HepG2 (cell line): Measurements from ENCODE around the gene RASD1. TPM values are rescaled to one million over a fixed set of nuclear protein-coding genes. Genes with fewer than 3 reads are reported as not detected.
A peak's percentile ranks its signal among the peaks of the same experiment; 100 is the strongest.

Experiments used
- ETV6 ChIP-seq: sonication (generic); formaldehyde crosslinking; conservative IDR thresholded peaks from 2 replicates; pipeline ENCODE4 v1.4.0; 2020; ENCODE audit warnings: missing genetic modification reagents
- GABPB1 ChIP-seq: IDR thresholded peaks from 2 replicates; pipeline ENCODE4 v1.6.1; 2016; ENCODE audit warnings: mild to moderate bottlenecking, missing genetic modification reagents, moderate library complexity, missing compliant biosample characterization
- HNF1B ChIP-seq: sonication (generic); formaldehyde crosslinking; IDR thresholded peaks from 2 replicates; pipeline ENCODE4 v1.5.1; 2020; ENCODE audit warnings: mild to moderate bottlenecking, moderate library complexity, missing genetic modification reagents
- JDP2 ChIP-seq: sonication (generic); formaldehyde crosslinking; IDR thresholded peaks from 2 replicates; pipeline ENCODE4 v1.8.1; 2022; ENCODE audit warnings: missing genetic modification reagents, borderline replicate concordance
- MATR3 ChIP-seq: sonication (generic); formaldehyde crosslinking; IDR thresholded peaks from 2 replicates; pipeline ENCODE4 v1.4.0; 2020; ENCODE audit warnings: missing genetic modification reagents
- MAX ChIP-seq: IDR thresholded peaks from 2 replicates; pipeline ENCODE4 v1.6.1; 2012; ENCODE audit warnings: inconsistent platforms
- PHB2 ChIP-seq: fragments of 450-650 bp; IDR thresholded peaks from 2 replicates; pipeline ENCODE4 v1.6.1; 2018; ENCODE audit not compliant: partially characterized antibody
- SMAD1 ChIP-seq: sonication (generic); formaldehyde crosslinking; IDR thresholded peaks from 2 replicates; pipeline ENCODE4 v1.4.0; 2020; ENCODE audit warnings: missing genetic modification reagents, low read depth, mild to moderate bottlenecking, borderline replicate concordance
- SNAPC5 ChIP-seq: sonication (generic); formaldehyde crosslinking; IDR thresholded peaks from 2 replicates; pipeline ENCODE4 v1.8.1; 2023; ENCODE audit warnings: mild to moderate bottlenecking, missing genetic modification reagents, borderline replicate concordance
- SSRP1 ChIP-seq: IDR thresholded peaks from 2 replicates; pipeline ENCODE4 v1.6.1; 2016; ENCODE audit warnings: control low read depth
- THRA ChIP-seq: sonication (generic); formaldehyde crosslinking; IDR thresholded peaks from 2 replicates; pipeline ENCODE4 v1.4.0; 2020; ENCODE audit warnings: missing genetic modification reagents, borderline replicate concordance
- ZBTB14 ChIP-seq: sonication (generic); formaldehyde crosslinking; IDR thresholded peaks from 2 replicates; pipeline ENCODE4 v1.4.0; 2020; ENCODE audit warnings: missing genetic modification reagents
- ZBTB42 ChIP-seq: sonication (generic); formaldehyde crosslinking; IDR thresholded peaks from 2 replicates; pipeline ENCODE4 v1.5.0; 2020; ENCODE audit warnings: mild to moderate bottlenecking, missing genetic modification reagents
- ZNF12 ChIP-seq: sonication (generic); formaldehyde crosslinking; IDR thresholded peaks from 2 replicates; pipeline ENCODE4 v1.5.0; 2020; ENCODE audit warnings: missing genetic modification reagents
- ZNF205 ChIP-seq: IDR thresholded peaks from 2 replicates; pipeline ENCODE4 v1.6.1; 2018; ENCODE audit warnings: missing biosample characterization, missing genetic modification reagents
- ZNF263 ChIP-seq: sonication (generic); formaldehyde crosslinking; IDR thresholded peaks from 2 replicates; pipeline ENCODE4 v1.4.0; 2020; ENCODE audit warnings: missing genetic modification reagents
- ZNF451 ChIP-seq: sonication (generic); formaldehyde crosslinking; IDR thresholded peaks from 2 replicates; pipeline ENCODE4 v1.5.0; 2020; ENCODE audit warnings: mild to moderate bottlenecking, missing genetic modification reagents
- ZNF503 ChIP-seq: sonication (generic); formaldehyde crosslinking; IDR thresholded peaks from 2 replicates; pipeline ENCODE4 v1.4.0; 2020; ENCODE audit warnings: missing genetic modification reagents
- ZNF543 ChIP-seq: sonication (generic); formaldehyde crosslinking; IDR thresholded peaks from 2 replicates; pipeline ENCODE4 v1.4.0; 2020; ENCODE audit warnings: mild to moderate bottlenecking, missing genetic modification reagents
- ZSCAN12 ChIP-seq: sonication (generic); formaldehyde crosslinking; IDR thresholded peaks from 2 replicates; pipeline ENCODE4 v1.9.0; 2021; ENCODE audit warnings: mild to moderate bottlenecking, missing genetic modification reagents
- ZSCAN9 ChIP-seq: IDR thresholded peaks from 2 replicates; pipeline ENCODE4 v1.6.1; 2016; ENCODE audit warnings: borderline replicate concordance
- polyA plus RNA-seq, 8 experiments: library from polyadenylated mRNA; depleted of rRNA in 3 of 8; stranded (reverse) in 7 of 8; unstranded in 1 of 8; fragments of >200 nt; fragmentation: Illumina TruSeq in 4 of 8; extraction: Trizol in 4 of 8; gene quantifications; 2 replicates each; pipeline versions ENCODE4 v1.2.1 to v1.2.3, GENCODE V29; 2011 to 2016; ENCODE audit warnings: low read depth in 4 of 8, missing spikeins in 1 of 8, mixed read lengths in 1 of 8; ENCODE audit not compliant: insufficient read depth in 1 of 8
- total RNA-seq, 5 experiments: library from RNA; depleted of rRNA; stranded (reverse); fragments of >200 nt; fragmentation: Illumina TruSeq; extraction: Trizol; gene quantifications; 2 replicates each; pipeline ENCODE4 v1.2.3, GENCODE V29; 2016; ENCODE audit warnings: low read depth in 1 of 5

Gene RASD1
- total and polyA plus RNA-seq, 2 of the 13 experiments (the other 11 are each of a cell fraction or from before 2014, with no cell fraction given): 1.6 to 4.2 TPM

- TF ChIP-seq ZNF205 (CRISPR knock-in tag) (peak; percentile 75; the same call in 1 of the 2 replicates), ZNF263 (peak; percentile 52; the same call in 1 of the 2 replicates), ZBTB42 (no peak), SSRP1 (CRISPR knock-in tag) (no peak), MATR3 (no peak), ZNF12 (no peak), SNAPC5 (CRISPR knock-in tag) (0 out of 2 replicates have a peak, but pooled peaks have one; percentile 47), THRA (CRISPR knock-in tag) (peak; percentile 87), ZNF451 (CRISPR knock-in tag) (no peak), ZBTB14 (CRISPR knock-in tag) (no peak), MAX (peak; percentile 63), ZSCAN9 (CRISPR knock-in tag) (peak; percentile 86; the same call in 1 of the 2 replicates), ETV6 (CRISPR knock-in tag) (no peak), ZSCAN12 (no peak), SMAD1 (CRISPR knock-in tag) (no peak), ZNF543 (CRISPR knock-in tag) (no peak), HNF1B (peak; percentile 78), GABPB1 (peak; percentile 13; the same call in 1 of the 2 replicates), ZNF503 (CRISPR knock-in tag) (peak; percentile 93), JDP2 (CRISPR knock-in tag) (no peak; the same call in 1 of the 2 replicates), PHB2 (no peak)
Observed at GRCh38 chr17:17538417-17539391, 42.5 kb upstream of the RASD1 start (continued).
